G401 (cell line): ENCODE data around the gene GBE1. TPM values are rescaled to one million over a fixed set of nuclear protein-coding genes. Genes with fewer than 3 reads are reported as not detected.
"Not testable (repeated sequence)": the region's sequence is repeated elsewhere in the genome, so short reads cannot be mapped to it uniquely, and the experiment has no call there.

Source experiments
- DNase-seq: peaks from one replicate; pipeline ENCODE4 v3.0.0-alpha.2; 2015; ENCODE audit warnings: low spot score
- in situ Hi-C: cut with HindIII; loops from 2 replicates; pipeline ENCODE4 v1.10.0; 2016; ENCODE audit warnings: low sequenced_read_pairs, mixed read lengths
- total RNA-seq: library from RNA; depleted of rRNA; stranded (reverse); fragments of >200 nt; shearing (Covaris generic); gene quantifications from 2 replicates; pipeline ENCODE4 v1.2.3, GENCODE V29; 2014

GBE1 gene
- total RNA-seq, 1 experiment from 2014 or later, result 12.6 TPM

- peak; percentile 22 for DNase-seq
- in situ Hi-C loops, result no loop called here
Measured at GRCh38 chr3:81760215-81760614, 1.2 kb downstream of the GBE1 start.

GRCh38 chr3:81758771-81759170 lies 2.7 kb downstream of the GBE1 start:
- in situ Hi-C loops, DNase-seq: not testable (repeated sequence)

GRCh38 chr3:81758275-81758674 lies 3.2 kb downstream of the GBE1 start:
- in situ Hi-C loops, result no loop called here
- no peak for DNase-seq

- DNase-seq, result no peak
- in situ Hi-C loops, result no loop called here
Measured at GRCh38 chr3:81753416-81754027, 7.9 kb downstream of the GBE1 start.

DNA sequence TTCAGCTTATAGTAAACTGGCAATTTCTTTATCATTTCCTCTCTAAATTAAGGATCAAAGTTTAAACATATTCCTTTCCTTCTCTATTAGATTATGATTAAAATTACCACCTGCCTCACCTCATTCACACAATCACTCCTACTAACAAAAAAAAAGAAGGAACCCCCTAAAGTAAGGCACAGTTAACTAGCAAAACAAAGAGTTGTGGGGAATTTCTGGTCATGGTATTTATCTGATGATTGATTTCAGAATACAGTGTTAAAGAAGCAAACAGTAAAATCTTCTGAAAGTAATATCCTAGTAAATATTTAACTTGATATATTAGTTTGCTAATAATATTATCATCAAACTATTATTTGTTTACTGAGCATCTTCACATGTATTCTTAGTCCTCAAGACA lies 8.8 kb downstream of the GBE1 start:
- in situ Hi-C loops, result no loop called here
- DNase-seq, result no peak

DNA sequence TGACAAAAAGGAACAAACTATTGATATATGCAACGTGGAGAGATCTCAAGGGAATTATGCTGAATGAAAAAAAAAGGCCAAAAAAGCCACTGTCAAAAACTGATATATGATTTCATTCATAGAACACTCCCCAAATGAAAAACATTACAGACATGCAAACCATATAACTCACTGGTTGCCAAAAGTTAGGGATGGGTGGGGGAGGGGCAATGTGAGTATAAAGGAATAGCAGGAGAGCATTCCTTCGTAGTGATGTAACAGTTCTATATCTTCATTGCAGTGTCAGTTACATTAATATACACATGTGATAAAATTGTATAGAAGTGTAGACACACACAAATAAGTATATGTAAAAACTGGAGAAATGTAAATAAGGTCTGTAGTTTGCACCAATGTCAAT lies 12.2 kb downstream of the GBE1 start:
- DNase-seq, result no peak

GRCh38 chr3:81747280-81747679 lies 14.2 kb downstream of the GBE1 start:
- DNase-seq, in situ Hi-C loops: not testable (repeated sequence)

More for the DNA sequence above, 12.2 kb downstream of the GBE1 start:
- in situ Hi-C loops, result no loop called here

- in situ Hi-C loops, result no loop called here
- no peak for DNase-seq
Measured at GRCh38 chr3:81744366-81744765, 17.1 kb downstream of the GBE1 start.

DNA sequence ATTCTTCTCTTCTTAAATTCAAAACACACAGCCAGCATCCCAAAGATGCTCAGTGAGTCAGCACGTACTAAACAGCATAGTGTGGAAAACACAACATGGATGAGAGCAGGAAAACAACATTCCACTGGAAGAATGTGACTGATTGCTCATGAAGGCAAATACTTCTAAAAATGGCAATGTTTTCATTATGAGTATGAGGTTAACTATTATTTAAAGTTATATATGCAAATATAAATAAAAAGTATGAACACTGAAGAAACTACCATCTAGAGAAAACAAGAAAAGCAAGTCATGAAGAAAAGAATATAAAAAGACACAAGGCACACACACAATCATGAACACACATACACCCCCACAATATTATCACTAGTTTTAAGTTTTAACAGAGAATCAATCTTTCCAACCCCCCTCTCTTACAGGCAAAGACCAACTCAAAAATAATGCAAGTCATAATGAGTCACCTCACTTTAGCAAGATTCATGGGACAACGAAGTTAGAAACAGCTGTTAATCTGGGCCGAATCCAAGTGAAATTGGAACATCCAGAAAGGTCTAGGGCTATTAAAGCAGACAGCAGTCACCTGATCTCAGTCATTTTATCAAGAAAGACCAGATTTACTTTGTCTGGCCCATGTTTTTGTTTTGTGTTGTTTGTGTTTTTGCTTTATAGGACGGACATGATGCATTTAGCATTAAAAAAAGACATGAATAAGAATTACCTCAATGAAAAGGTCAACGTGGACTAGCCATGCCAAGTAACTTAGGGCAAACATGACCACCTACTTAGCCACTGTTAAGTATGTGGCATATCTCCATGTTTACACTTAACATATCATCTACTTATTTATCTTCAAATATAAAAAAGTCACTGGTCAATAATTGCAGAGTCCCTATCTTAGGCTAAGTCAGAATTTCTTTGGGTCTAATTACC lies 18.1 kb downstream of the GBE1 start:
- in situ Hi-C loops, result no loop called here
- DNase-seq, result no peak

DNA sequence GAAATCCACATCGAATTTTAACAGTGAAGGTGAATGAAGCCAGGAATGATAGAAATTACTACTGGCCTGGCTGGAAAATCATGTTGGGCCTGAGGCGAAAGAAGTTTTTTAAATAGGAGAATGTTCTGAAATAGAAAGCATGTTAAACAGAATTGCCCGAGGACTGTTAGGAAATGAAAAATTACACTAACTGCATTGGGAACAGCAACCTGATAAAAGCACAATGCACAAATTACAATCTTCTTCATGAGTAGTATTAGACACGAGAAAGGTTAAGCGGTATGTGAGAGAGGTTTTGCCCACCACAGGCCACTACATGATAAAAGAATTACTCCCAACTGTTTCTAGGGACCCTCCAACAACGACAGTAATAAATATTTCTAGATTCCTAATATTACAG lies 18.9 kb downstream of the GBE1 start:
- in situ Hi-C loops, result no loop called here
- no peak for DNase-seq

GRCh38 chr3:81741216-81741615 lies 20.2 kb downstream of the GBE1 start:
- DNase-seq, result no peak
- in situ Hi-C loops, result no loop called here

GRCh38 chr3:81740731-81741130 lies 20.7 kb downstream of the GBE1 start:
- in situ Hi-C loops, result no loop called here

GRCh38 chr3:81735334-81735733 lies 26.1 kb downstream of the GBE1 start:
- no peak for DNase-seq
- in situ Hi-C loops, result no loop called here

More at GRCh38 chr3:81740731-81741130, 20.7 kb downstream of the GBE1 start:
- no peak for DNase-seq

DNA sequence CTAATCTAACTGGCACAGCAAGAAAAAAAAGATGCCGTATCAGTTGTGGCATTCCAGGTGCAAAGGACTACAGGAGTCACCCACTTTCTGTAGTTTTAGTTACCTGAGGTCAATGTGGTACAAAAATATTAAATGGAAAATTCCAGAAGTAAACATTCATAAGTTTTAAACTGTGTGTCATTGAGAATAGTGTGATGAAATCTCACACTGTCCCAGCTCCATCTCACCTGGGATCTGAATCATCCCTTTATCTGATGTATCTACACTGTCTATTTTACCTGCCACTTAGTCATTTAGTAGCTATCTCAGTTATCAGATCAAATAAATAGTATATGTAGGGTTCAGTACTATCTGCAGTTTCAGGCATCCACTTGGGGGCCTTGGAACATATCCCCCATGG lies 26.7 kb downstream of the GBE1 start:
- in situ Hi-C loops, result no loop called here
- no peak for DNase-seq

DNA sequence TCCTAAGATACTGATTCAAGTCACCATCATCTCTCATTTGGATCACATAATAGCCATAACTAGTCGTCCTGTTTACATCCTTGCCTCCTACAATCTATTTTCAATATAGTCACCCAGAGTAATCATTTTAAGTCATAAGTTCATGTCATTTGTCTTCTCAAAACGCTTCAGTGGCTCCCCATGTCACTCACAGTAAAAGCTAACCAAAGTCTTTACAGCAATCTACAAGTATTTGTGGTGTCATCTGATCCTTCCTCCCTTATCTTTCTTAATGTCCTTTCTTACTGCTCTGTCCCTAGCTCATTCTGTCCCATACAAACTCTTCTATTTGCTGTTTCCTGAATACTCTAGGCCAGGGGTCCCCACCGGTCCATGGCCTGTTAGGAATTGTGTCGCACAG lies 28.8 kb downstream of the GBE1 start:
- DNase-seq, result no peak
- in situ Hi-C loops, result no loop called here

- in situ Hi-C loops, result no loop called here
- no peak for DNase-seq
Measured at GRCh38 chr3:81728766-81729544, 32.5 kb downstream of the GBE1 start.

DNA sequence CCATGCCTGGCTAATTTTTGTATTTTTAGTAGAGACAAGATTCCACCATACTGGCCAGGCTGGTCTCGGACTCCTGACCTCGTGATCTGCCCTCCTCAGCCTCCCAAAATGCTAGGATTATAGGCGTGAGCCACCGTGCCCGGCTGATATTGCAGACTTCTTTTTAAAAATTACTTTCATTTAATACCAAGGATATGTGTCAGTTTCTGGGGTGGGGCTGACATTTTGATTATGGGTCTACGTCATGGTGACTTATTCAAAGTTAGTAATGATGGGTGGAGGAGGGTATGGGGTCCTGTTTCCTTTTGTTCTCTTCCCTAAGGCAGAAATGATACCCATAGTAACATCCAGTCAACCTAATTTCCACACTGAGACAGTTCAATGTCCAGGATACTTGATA lies 34.7 kb downstream of the GBE1 start:
- DNase-seq, result no peak
- in situ Hi-C loops, result no loop called here

DNA sequence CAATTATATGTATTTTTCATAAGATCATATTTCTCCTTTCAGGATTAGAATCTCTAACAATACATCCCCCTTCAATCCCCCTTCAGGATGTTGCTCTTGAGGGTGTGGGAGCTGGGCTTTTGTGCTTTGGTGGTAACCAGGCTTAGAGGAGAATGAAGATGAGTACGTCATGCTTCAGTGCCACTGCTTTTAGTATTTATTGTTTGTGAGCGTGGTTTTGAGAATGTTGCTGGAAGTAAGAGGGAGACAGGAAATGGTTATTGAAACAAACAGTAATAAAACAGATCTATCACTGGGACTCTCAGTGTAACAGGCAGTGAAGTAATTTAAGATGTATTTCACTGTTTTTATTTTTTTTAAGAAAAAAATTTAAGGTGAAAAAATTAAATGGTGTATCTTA lies 35.3 kb downstream of the GBE1 start:
- no peak for DNase-seq
- in situ Hi-C loops, result no loop called here

DNA sequence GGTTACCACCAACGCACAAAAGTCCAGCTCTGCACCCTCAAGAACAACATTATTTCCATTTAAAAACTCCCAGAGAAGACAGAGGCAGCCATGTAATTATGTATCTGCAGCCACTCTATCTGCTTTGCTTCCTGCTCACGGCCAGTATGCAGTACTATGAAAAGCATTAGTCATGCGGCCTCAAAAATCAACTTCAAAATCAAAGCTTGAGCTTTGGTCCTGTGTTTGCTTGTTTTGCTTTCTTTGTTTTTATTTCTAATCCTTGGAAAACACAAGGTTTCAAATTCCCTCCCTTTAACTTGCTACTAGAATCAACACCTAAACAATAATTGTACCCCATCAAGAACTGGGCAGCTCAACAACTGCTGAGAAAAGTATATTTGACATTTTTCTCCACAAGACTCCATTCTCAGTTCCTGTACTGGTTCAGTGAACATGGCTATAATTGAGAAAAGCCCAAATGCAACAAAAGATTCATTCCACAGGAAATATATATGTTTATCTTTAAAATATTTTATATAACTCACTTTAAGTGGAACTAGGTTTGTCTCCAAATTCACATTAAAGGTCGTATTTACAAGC lies 37.6 kb downstream of the GBE1 start:
- in situ Hi-C loops, result no loop called here
- DNase-seq, result no peak

- in situ Hi-C loops, result no loop called here
- no peak for DNase-seq
Measured at GRCh38 chr3:81718311-81718710, 43.1 kb downstream of the GBE1 start.
